Stimulated activated CD8-positive, alpha-beta memory T cell treated with anti-CD3 and anti-CD28 coated beads, Interleukin-2, amount 100 ng/mL, for 48 hours (primary cell): Measurements from ENCODE around the gene DMXL2.
"Not testable (repeated sequence)": the region's sequence is repeated elsewhere in the genome, so short reads cannot be mapped to it uniquely, and the experiment has no call there.

ENCODE experiments used
- DNase-seq, 2 donors: peaks; one replicate each; pipeline ENCODE4 v3.0.0-alpha.2; 2020; ENCODE audit warnings: low read depth in 2 of 2

DMXL2 gene, protein sequence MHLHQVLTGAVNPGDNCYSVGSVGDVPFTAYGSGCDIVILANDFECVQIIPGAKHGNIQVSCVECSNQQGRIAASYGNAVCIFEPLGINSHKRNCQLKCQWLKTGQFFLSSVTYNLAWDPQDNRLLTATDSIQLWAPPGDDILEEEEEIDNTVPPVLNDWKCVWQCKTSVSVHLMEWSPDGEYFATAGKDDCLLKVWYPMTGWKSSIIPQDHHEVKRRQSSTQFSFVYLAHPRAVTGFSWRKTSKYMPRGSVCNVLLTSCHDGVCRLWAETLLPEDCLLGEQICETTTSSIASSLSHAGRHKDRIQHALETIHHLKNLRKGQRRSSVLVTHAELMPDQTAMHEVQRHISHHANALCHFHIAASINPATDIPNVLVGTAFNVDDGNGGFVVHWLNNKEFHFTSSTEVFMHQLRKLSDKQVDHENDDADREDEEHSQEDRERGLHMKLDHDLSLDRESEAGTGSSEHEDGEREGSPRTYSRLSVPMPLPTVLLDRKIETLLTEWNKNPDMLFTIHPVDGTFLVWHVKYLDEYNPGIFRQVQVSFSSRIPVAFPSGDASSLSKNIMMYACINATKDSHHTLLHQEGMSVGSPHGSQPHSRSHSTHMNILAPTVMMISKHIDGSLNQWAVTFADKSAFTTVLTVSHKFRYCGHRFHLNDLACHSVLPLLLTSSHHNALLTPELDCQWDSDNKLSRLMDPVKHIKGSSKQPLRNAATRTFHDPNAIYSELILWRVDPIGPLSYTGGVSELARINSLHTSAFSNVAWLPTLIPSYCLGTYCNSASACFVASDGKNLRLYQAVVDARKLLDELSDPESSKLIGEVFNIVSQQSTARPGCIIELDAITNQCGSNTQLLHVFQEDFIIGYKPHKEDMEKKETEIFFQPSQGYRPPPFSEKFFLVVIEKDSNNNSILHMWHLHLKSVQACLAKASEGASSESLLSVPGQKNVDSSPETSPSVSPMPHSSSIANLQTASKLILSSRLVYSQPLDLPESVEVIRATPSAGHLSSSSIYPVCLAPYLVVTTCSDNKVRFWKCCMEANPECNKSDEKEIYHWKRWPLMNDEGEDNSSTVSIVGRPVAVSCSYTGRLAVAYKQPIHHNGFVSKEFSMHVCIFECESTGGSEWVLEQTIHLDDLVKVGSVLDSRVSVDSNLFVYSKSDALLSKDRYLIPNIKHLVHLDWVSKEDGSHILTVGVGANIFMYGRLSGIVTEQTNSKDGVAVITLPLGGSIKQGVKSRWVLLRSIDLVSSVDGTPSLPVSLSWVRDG (N-terminal part only)

DNA sequence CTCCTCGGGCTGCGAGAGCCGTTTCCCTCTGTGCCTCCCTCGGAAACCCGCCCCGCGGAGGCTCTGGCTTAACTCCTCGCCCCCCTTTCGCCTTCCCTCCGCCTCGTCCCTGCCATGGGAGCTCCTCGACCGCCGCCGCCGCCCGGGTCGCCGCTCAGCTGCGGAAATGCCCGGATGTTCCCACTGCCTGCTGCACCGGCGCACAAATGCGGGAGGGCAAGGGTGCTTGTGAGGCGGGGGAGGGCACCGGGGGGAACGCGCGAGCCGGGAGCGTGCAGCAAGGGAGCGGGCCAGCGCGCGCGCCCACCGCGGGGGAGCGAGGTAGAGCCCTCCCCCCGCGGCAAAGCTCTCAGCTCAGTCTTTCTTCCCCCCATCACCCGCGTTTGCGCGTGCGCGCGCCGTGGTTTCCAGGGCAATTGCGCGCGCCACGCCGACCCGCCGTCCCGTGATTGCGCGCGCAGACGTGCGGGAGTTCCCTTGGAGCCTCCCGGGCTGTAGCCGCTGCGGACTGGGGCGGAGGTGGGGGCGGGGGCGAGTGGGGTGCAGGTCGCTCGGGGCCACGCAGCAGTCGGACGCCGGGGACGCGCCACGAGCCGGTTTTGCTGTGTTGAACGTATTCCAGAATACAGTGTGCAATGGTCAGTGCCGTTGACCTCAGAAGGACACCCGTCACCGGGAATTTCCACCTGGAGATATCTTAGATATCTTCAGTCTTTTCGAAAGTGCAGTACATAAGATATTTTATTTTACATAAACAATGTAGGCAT lies at the start of gene DMXL2:
Gene DMXL2 (minus strand): TSS at position 168 of the 767 bp plus-strand sequence. CDS start 226 bp downstream, outside the sequence.
- DNase-seq = peak; percentile 62 to 73

DNA sequence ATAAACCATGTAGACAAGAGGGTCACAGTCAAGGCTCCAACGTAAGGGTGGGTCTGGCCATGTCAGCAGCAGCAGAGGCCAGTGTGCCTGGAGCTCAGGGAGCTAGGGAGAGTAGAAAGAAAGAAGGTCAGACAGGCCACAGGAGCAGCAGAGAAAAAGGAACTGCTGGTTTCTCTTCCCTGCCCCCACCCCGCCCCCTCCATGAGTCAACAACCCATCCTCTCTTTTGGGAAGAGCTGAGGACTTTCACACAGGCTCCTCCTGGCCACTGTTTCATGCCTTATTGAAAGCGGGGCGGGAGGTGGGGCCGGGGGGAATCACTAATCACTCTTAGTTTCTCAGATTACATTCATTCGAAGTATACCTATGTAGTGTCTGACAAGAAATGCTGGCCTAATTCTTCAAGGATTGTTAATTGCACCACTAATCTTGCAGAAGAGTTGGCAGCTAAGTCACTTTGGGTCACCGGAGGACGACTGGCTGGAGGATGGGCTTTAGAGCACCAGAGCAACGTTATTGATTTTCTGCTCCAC lies 49.6 kb upstream of the DMXL2 start:
- DNase-seq = no peak

DNA sequence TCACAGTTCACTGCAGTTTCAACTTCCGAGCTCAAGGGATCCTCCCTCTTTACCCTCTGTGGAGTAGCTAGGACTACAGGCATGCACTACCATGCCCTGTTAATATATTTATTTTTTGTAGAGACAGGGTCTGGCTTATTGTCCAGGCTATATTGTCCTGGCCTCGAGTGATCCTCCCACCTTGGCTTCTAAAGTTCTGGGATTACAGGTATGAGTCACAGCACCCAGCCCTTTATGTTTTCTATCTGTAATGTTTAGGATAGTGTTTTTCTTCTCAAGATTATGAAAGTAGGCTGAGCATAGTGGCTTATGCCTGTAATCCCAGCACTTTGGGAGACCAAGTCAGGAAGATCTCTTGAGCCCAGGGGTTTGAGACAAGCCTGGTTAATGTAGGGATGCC lies 46.8 kb upstream of the DMXL2 start:
- DNase-seq = no peak

DNA sequence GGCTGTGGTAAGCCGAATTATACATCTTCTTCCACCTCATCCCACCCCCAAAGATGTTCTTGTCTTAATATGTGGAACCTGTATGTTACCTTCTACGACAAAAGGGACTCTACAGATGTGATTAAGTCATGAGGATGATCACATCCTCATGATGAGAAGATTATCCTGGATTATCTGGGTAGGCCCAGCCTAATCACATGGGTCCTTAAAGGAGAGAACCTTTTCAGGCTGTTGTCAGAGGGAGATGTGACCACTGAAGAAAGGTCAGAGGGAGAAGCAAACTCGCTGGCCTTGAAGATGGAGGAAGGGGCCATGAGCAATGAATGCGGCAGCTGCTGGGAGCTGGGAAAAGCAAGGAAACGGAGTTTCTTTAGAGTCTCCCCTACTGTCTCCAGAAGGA lies 45.9 kb upstream of the DMXL2 start:
- DNase-seq = no peak

DNA sequence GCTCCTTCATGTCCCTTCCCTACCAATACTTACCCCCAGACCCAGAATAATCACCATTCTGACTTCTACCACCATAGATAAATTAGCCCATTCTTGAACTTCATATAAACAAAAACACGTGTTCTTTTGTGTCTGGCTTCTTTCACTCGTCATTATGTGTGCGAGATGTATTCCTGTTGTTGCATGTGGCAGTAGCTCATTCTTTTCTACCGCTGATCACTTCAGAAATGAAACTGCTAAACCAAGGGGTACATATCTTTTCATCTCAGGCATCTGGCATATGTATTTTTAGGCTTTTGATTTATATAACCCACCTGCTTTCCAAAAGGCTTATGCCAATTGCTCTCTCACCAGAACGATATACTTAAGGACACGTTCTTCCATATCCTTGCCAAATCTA lies 44.9 kb upstream of the DMXL2 start:
- DNase-seq = no peak

DNA sequence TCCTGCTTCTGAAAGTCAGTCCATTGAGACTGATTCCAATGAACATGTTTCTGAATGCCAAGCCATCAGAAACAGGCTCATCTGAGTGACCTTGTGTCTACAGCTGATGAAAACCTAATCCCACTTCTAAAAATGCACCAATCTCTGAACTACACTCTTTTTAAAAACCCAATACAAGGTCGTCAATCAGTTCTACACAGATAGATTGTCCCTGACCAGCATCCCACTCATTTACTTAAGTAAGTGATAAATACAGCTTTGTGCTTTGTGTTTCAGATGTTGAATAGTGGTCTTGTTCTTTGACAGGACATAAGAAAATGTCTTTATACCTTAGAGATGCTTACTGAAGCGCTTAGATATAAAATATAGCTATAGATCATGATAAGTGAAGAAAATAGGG lies 38.5 kb upstream of the DMXL2 start:
- DNase-seq = no peak

DNA sequence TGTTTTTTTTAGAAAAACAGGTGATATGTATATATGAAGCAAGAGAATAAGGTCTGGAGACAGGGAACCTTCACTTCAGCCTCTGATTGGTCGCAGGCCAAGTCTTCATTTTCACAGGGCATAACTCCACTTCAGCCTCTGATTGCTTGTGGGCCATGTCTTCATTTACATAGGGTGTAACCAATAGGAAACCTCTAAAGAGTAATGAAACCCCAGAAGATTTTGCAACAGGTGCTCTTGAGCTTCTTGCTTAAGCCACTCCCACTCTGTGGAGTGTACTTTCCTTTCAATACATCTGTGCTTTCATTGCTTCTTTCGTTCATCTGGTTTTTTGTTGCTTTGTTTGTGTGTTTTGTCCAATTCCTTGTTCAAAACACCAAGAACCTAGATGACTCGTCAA lies 36.1 kb upstream of the DMXL2 start:
- no peak for DNase-seq

DNA sequence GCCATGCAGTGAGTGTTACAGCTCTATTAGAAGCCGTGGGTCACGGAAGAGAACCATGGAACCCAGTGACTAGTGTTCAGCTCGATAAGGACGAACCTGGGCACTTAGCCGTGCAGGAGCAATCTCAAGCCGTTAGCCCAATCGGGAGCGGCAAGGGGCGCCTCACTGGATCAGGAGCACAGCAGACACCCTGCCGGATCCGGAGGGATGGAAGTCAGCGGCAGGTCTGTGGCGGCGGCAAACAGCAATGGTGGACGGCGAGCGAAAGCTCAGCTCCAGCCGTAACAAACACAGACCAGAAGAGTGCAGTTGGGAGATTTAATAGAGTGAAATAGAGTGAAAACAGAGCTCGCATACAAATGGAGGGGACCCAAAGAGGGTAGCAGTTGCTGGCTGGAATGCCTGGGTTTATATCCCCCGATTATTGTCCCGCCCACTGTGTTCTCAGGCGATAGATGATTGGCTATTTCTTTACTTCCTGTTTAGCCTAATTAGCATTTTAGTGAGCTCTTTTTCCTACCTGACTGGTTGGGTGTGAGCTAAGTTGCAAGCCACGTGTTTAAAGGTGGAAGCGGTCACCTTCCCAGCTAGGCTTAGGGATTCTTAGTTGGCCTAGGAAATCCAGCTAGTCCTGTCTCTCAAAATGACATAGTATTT lies 33.0 kb upstream of the DMXL2 start:
- DNase-seq = not testable (repeated sequence)

DNA sequence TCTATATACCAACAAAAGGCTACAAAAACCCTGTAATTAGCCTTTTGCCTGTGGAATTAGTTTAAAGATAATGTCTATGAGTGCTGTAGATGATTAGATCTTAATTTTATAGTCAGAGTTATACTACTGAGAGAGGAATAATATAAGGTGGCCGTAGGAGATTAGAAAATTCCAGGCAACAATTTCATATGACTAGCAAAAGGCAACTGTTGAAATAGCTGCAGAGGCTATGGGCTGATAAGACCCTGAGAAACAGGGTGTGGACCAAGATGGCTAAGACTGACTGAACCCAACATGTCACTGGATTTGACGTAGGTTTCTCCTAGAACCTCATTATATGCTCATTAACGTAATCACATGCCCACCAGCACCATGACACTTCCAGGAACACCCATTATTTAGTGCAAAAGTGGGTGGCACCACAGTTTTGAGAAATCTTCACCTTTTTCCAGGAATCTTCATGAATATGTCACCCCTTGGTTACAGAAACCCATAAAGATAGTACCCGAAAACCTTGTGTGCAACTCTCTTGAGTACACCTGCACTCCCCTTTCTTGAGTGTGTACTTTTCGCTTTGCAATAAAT lies 29.6 kb upstream of the DMXL2 start:
- no peak for DNase-seq

DNA sequence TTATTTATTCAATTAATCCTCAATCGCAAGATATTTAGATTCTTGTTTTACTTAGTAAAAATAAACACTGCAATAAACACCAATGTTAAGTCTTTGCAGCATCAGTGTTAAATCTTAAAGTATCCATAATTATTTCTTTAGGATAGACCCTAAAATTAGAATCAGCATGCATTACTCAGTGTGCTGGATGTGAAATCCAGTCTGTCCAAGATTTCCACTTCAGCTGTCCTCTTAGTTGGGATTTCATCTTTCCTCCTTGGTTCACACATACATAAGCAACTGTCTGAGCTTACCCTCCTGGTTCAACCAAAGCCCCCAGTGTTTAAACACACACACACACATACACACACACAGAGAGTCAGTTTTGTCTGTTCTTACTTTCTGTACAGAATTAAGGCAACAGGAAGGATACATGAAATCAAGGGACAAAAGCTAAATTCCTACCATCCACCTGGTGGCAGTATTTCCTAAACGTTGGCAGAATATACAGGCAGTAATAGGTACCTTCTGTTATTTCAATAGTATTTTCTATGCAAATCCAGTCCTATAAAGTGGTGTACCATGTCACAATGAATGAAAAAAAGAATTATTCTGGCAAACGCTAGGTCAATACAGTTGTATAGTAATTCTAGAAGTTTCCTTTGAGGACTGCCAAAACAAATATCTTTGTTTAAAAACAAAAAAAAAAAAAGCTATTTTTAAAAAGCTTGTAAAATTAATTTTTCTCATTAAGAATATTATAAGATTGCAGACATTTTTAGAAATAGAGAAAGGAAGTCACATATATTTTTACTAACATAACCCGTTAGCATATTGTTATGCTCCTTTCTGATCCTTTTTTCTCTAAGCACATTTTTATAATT lies 27.3 kb upstream of the DMXL2 start:
- no peak for DNase-seq

DNA sequence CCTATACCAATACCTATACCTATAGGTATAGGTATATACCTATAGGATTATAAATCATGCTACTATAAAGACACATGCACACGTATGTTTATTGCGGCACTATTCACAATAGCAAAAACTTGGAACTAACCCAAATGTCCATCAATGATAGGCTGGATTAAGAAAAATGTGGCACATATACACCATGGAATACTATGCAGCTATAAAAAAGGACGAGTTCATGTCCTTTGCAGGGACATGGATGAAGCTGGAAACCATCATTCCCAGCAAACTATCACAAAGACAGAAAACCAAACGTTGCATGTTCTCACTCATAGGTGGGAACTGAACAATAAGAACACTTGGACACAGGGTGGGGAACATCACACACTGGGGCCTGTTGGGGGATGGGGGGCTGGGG lies 26.1 kb upstream of the DMXL2 start:
- not testable (repeated sequence) for DNase-seq

DNA sequence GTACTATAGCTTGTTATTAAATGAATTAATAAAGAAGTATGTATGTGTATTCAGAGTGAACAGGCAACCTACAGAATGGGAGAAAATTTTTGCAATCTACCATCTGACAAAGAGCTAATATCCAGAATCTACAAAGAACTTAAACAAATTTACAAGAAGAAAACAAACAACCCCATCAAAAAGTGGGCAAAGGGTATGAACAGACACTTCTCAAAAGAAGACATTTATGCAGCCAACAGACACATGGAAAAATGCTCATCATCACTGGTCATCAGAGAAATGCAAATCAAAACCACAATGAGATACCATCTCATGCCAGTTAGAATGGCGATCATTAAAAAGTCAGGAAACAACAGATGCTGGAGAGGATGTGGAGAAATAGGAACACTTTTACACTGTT lies 25.5 kb upstream of the DMXL2 start:
- DNase-seq = not testable (repeated sequence)

DNA sequence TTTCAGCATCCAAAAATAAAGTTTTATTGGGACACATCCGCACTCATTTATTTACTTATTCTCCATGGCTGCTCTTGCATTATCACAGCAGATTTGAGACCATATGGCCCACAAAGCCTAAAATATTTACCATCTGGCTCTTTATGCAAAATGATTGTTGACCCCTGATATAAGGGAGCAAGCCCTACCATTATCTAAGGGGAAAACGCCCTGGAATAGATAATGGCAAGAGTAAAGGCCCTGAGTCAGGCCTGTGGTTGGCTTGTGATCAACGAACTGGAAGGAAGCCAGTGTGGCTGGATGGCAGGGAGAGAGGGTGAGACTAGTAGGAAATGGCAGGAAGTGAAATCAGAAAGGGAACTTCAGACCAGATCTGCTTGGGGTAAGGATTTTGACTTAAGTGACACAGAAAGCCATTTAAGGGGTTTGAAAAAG lies 24.6 kb upstream of the DMXL2 start:
- DNase-seq = no peak

DNA sequence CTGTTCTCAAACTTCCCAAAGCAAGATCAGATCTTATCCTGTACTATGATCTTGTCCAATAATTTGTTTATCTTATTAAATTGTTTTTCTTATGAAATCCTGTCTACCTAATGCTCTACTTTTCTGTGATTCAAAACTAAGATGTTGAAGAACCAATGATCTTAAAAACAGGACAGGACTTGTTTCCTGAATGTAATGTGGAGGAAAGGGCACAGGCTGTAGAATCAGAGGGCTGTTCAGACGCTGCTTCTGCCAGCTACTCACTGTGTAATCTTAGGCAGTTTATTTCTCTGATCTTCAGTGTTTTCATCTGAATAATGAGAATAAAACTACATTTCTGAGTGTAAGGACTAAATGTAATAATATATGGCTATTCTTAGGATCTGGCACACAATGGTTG lies 20.1 kb upstream of the DMXL2 start:
- no peak for DNase-seq

DNA sequence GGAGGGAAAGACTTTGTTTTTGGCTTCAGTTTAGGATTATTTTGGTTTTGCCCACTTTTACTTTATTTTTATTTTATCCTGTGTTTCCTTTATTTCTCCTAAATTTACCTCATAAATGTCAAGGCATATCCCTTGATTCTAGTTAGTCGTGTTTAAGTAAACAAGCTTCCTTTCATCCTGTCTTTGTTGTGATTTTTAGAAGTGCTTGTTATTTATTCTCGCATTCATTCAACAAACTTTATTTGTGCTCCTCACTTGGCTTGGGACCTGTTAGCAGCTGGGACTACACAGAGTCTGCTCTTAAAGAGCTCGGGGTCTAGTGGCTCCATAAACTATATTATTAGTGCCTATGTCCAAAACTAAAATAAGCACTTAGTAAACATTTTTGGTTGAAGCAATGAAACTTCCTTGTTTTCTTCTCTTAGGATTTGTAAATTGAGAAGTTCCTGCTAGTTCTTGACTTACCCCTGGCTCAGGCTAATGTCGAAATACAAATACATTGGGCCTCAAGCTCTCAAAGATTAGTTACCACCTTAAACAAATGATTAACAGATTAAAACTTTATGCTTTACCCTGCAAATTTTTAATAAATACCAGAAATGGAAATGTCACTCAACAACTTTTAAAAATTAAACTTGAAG lies 19.0 kb upstream of the DMXL2 start:
- no peak for DNase-seq

DNA sequence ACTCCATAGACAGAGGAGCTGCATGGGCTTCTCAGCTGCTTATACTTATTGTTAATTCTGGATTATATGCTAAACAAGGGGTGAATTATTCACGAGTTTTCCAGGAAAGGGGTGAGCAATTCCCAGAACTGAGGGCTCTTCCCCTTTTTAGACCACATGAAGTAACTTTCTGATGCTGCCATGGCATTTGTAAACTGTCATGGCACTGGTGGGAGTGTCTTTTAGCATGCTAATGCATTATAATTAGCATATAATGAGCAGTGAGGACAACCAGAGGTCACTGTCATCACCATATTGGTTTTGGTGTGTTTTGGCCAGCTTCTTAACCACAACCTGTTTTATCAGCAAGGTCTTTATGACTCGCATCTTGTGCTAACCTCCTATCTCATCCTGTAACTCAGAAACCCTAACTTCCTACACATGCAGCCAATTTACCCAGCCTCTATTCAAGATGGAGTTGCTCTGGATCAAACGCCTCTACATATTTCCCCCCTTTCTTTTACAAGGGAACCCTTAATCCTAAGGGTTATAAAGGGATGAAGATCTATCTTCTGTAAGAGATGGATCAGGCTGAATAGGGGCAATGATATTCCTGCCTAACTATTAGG lies 12.1 kb upstream of the DMXL2 start:
- DNase-seq = no peak

DNA sequence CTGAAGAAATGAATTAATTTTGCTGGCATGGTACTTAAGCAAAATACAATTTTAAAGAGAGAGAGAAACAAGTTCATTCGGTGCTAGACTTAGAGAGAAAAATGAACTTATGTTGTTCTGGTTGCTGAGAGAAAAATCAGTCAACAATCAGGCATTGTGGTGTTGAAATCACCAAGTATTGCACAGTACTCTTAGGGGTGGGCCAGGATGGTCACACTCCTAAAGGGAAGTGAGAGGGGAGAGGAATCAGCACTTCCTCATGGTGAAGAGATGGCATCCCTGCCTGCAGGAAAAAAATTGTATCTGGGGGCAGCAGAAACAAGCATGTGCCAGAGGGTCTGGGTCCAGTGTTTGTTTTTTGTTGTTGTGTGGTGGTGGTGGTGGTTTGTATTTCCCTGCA lies 7.0 kb upstream of the DMXL2 start:
- no peak for DNase-seq

DNA sequence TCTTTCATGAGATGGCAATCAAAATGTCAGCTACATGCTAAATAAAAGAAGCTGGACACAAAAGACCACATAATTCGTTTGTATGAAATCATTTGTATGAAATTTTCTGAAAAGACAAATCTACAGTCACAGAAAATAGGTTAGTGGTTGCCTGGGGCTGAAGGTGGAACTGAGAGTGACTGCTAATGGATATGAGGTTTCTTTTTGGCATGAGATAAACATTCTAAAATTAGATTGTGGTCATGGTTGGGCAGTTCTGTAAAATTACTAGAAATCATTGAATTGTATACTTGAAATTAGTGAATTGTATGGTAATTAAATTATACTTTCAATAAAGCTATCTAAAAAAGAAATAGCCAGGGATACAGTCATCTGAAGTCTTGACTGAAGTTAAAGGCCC lies 2.7 kb upstream of the DMXL2 start:
- no peak for DNase-seq
